Loucy (cell line): ENCODE results near the gene TSPEAR.

Experiments used
- H2AFZ ChIP-seq: fragments of 200-600 bp; sonication (generic); 2 replicates; pipeline ENCODE4 v1.6.0; 2016; ENCODE audit warnings: antibody characterized with exemption, mild to moderate bottlenecking, low read length, moderate library complexity
- H3F3A ChIP-seq: fragments of 200-600 bp; 2 replicates; pipeline ENCODE4 v1.6.0; 2016; ENCODE audit warnings: antibody characterized with exemption, low read depth, mild to moderate bottlenecking
- H3K27me3 ChIP-seq: fragments of 200-600 bp; sonication (generic); 2 replicates; pipeline ENCODE4 v1.6.1; 2014; ENCODE audit warnings: low read length, mild to moderate bottlenecking; ENCODE audit not compliant: insufficient read depth, poor library complexity, severe bottlenecking
- H3K36me3 ChIP-seq: fragments of 200-600 bp; sonication (generic); 2 replicates; pipeline ENCODE4 v1.6.1; 2016; ENCODE audit warnings: low read length; ENCODE audit not compliant: insufficient read depth
- H3K4me1 ChIP-seq: fragments of 200-600 bp; sonication (generic); 2 replicates; pipeline ENCODE4 v1.5.1; 2014; ENCODE audit warnings: low read length, mild to moderate bottlenecking; ENCODE audit not compliant: insufficient read depth, poor library complexity, severe bottlenecking
- H3K4me2 ChIP-seq: fragments of 200-600 bp; sonication (generic); 2 replicates; pipeline ENCODE4 v1.6.0; 2014; ENCODE audit warnings: antibody characterized with exemption, low read length, low read depth, mild to moderate bottlenecking; ENCODE audit not compliant: poor library complexity, severe bottlenecking
- H3K4me3 ChIP-seq: fragments of 200-600 bp; sonication (generic); 2 replicates; pipeline ENCODE4 v1.5.1; 2014; ENCODE audit warnings: low read length, mild to moderate bottlenecking, mixed read lengths; ENCODE audit not compliant: poor library complexity, severe bottlenecking
- H3K79me2 ChIP-seq: fragments of 200-600 bp; sonication (generic); 2 replicates; pipeline ENCODE4 v1.6.1; 2014; ENCODE audit warnings: low read length; ENCODE audit not compliant: insufficient read depth
- H3K9ac ChIP-seq: fragments of 200-600 bp; sonication (generic); 2 replicates; pipeline ENCODE4 v1.6.0; 2014; ENCODE audit warnings: mild to moderate bottlenecking, low read depth, low read length, moderate library complexity; ENCODE audit not compliant: poor library complexity, severe bottlenecking
- H3K9me2 ChIP-seq: fragments of 200-600 bp; sonication (generic); replicated peaks from 2 replicates; pipeline ENCODE4 v1.6.1; 2016; ENCODE audit warnings: low read depth, low read length, mixed read lengths
- H3K9me3 ChIP-seq: fragments of 200-600 bp; sonication (generic); 2 replicates; pipeline ENCODE4 v1.6.1; 2014; ENCODE audit warnings: mild to moderate bottlenecking, antibody characterized with exemption, low read length, low read depth; ENCODE audit not compliant: insufficient read depth
- H4K20me1 ChIP-seq: fragments of 200-600 bp; sonication (generic); 2 replicates; pipeline ENCODE4 v1.6.0; 2014; ENCODE audit warnings: antibody characterized with exemption, low read length, mild to moderate bottlenecking; ENCODE audit not compliant: insufficient read depth, poor library complexity, severe bottlenecking
- EZH2phosphoT487 ChIP-seq: fragments of 200-600 bp; IDR thresholded peaks from 2 replicates; pipeline ENCODE4 v1.6.1; 2018; ENCODE audit warnings: antibody characterized with exemption, mild to moderate bottlenecking, moderate library complexity, borderline replicate concordance
- TF ChIP-seq, protein P1 (sequence below): fragments of 200-600 bp; sonication (generic); conservative IDR thresholded peaks from 2 replicates; pipeline ENCODE4 v1.5.1; 2014; ENCODE audit warnings: mild to moderate bottlenecking, antibody characterized with exemption, low read length

TSPEAR gene

DNA sequence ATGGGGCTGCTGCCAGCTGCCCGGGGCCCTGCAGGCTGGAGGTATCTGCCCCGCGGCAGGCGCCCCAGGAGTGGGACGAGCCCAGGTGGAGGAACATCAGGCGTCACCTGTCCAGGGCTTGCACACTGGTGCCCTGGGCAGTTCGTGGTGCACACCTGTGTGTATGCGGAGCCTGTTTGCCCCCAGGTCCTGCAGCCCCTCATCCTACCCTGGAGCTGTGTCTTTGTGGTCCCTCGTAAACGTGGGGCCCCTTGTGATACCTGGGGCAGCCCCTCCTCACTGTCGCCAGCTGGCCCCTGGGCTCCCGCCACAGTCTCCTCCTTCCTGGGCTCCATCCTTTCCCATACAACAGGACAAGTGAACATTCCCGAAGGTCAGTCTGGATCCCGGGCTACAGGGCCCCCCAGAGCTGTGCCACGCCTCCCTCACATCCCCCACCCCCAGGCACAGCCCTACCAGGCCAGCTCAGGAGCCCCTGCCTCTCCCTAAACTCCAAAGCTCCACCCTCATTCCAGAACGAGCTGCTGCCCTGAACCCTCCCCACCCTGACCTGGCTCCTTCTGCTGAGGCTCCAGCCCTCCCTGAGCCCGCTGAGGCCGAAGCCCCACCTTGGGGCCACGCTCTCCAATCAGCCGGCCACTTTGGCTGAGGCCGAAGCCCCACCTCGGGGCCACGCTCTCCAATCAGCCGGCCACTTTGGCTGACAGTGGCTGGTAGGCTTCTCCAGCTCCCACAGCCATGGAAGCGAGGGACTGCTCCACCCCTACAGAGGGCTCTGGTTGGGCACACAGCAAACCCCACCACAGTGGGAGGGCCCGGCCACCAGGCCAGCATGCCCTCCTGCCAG, 47.6 kb upstream of the TSPEAR start:
- Histone ChIP-seq H3F3A (no peaks in the 10 kb centered on the region), H3K9me3 (no peaks in the 10 kb centered on the region), H3K9me2 (no peaks in the 10 kb centered on the region), H3K79me2 (no peaks in the 10 kb centered on the region), H3K36me3 (no peaks in the 10 kb centered on the region), H3K9ac (no peak overlapping the region), H3K27me3 (no peaks in the 10 kb centered on the region), H4K20me1 (no peaks in the 10 kb centered on the region), H3K4me3 (no peak overlapping the region), H3K4me2 (no peak overlapping the region), H3K4me1 (no peaks in the 10 kb centered on the region), H2AFZ (no peak overlapping the region)
- no peak for TF ChIP-seq EZH2phosphoT487
- TF ChIP-seq, protein P1, sequence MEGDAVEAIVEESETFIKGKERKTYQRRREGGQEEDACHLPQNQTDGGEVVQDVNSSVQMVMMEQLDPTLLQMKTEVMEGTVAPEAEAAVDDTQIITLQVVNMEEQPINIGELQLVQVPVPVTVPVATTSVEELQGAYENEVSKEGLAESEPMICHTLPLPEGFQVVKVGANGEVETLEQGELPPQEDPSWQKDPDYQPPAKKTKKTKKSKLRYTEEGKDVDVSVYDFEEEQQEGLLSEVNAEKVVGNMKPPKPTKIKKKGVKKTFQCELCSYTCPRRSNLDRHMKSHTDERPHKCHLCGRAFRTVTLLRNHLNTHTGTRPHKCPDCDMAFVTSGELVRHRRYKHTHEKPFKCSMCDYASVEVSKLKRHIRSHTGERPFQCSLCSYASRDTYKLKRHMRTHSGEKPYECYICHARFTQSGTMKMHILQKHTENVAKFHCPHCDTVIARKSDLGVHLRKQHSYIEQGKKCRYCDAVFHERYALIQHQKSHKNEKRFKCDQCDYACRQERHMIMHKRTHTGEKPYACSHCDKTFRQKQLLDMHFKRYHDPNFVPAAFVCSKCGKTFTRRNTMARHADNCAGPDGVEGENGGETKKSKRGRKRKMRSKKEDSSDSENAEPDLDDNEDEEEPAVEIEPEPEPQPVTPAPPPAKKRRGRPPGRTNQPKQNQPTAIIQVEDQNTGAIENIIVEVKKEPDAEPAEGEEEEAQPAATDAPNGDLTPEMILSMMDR = no peak

DNA sequence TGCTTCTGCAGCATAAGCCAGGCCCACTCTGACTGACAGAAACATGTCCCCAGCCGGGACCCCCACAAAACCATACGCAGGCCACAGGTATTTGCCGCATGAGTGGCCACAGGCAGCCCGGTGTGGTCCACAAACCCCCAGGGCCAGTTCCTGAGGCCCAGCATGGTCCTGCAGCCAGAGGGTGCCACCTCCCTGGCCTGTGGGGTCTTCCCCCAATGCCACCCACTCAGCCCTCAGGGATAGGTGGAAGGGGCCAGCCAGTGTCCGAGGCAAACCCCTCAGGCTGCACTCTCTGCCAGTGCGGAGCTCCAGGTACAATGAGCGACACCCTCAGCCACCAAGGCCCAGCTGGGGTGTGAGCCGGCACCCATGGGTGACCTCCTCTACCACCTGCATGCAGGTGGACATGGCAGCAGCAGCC, 46.8 kb upstream of the TSPEAR start:
- Histone ChIP-seq H3K4me1 (no peaks in the 10 kb centered on the region), H3K79me2 (no peaks in the 10 kb centered on the region), H3K4me3 (no peak overlapping the region), H2AFZ (no peak overlapping the region), H3K27me3 (no peaks in the 10 kb centered on the region), H3K36me3 (no peaks in the 10 kb centered on the region), H3K9me2 (no peaks in the 10 kb centered on the region), H3K9ac (no peak overlapping the region), H4K20me1 (no peaks in the 10 kb centered on the region), H3K9me3 (no peaks in the 10 kb centered on the region), H3K4me2 (no peak overlapping the region), H3F3A (no peaks in the 10 kb centered on the region)
- TF ChIP-seq EZH2phosphoT487 = no peak
- TF ChIP-seq, protein P1 = no peak

DNA sequence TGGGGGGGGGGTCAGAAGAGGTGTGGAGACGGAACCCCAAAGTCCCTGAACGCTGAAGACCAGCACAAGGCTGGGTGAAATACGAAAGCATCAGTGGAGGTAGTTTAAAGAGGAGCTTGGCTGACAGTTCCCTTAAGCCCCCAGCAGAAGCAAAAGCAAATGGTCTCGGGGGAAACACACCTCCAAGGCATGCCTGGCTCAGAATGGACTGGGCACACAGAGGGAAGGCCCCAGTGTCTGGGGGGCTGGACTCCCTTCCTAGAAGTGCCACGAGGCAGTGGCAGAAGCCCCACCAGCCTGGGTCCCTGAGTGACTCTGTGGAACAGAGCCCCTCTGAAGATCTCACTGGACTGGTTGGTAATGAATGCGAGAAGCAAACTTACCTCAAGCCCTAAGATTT, 46.4 kb upstream of the TSPEAR start:
- H3K9me2 ChIP-seq = no peaks in the 10 kb centered on the region
- H3K36me3 ChIP-seq = no peaks in the 10 kb centered on the region
- no peak overlapping the region for H3K4me2 ChIP-seq
- H2AFZ ChIP-seq = no peak overlapping the region
- TF ChIP-seq, protein P1 = no peak
- no peak for TF ChIP-seq EZH2phosphoT487
- H3K79me2 ChIP-seq = no peaks in the 10 kb centered on the region
- no peaks in the 10 kb centered on the region for H4K20me1 ChIP-seq
- no peaks in the 10 kb centered on the region for H3K27me3 ChIP-seq
- no peak overlapping the region for H3K9ac ChIP-seq
- no peak overlapping the region for H3K4me3 ChIP-seq
- no peaks in the 10 kb centered on the region for H3F3A ChIP-seq
- H3K4me1 ChIP-seq = no peaks in the 10 kb centered on the region
- no peaks in the 10 kb centered on the region for H3K9me3 ChIP-seq
